NCI-H446 treated with DMSO at 0.1 percent for 48 hours (cell line): ENCODE results near the gene NT5C3B.
A peak's percentile ranks its signal among the peaks of the same experiment; 100 is the strongest.

Source experiments
- DNase-seq: peaks from one replicate; lab custom pipeline; 2025; lab: John Stamatoyannopoulos, UW

NT5C3B gene

DNA sequence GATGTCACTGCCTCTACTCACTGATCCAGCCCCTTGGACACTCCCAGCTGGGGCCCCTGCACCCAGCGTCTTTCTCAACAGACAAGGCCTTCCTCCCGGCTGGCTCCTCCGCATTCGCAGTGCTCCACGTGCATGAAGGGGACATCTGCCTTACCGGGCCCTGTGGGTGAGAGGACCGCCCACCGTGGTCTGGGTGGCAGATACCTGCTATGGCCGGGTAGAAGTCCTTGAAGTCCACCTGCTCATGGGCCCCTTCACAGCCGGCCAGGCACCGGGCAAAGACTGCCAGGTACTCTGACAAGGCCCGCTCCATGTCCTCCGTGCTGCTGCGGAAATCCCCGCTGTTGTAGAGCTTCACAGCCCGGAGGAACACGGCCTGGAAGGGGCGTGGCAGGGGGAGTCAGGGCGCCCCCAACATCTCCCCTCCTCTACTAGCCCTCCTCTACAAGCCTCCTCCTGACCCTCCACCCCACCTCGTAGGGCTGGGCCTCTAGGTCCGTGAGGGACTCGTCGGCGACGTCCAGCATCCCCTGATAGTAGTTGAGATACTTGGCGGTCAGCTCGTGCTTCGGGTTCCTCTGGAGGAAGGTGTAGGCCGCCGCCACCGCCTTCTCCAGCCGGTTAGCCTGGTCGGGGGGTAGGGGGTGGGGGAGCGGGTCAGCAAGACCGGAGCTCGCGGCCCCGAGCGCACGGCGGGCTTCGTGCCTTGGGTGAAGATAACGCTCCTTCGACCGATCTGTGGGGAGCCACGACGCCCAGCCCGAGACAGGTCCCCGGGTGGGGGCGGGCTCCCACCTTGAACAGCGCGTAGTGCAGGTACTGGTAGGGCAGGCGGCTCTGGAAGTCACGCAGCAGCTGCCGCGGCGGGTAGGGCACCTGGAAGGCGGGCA is 25.1 kb downstream of the NT5C3B start:
- no peak for DNase-seq

DNA sequence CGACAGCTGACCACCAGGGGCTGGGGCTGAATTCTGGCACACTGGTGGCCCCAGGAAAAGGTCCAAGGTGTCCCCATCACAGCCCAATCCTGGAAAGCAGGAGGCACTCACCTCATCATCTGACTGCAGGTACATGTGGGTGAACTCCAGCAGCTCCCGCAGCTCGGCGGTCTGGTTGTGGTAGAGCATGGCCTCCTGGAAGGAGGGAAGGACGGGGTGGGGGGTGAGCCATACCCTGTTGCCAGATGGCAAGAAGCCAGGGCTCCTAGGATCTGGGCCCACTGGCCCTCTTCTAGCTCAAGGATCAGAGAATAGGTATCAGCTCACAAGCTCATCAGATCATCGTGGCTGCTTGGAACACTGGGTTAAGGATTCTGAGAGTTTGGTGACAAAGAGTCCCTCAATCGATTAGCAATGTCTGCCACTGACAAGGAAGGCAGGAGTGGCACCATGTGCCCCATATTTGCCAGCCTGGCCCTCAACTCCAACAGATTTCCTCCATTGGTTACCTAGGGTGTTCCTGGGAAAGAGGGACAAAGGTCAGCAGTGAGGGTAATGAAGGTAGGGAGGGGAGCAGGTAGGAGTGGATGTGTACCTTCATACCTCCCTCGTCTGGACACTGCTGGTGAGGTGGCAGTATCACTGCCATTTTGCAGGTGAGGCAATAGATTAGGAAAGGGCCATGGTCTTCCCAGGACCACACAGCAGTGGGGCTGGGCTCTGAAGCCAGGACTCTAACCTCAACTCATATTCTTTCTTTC is 29.2 kb downstream of the NT5C3B start:
- no peak for DNase-seq

DNA sequence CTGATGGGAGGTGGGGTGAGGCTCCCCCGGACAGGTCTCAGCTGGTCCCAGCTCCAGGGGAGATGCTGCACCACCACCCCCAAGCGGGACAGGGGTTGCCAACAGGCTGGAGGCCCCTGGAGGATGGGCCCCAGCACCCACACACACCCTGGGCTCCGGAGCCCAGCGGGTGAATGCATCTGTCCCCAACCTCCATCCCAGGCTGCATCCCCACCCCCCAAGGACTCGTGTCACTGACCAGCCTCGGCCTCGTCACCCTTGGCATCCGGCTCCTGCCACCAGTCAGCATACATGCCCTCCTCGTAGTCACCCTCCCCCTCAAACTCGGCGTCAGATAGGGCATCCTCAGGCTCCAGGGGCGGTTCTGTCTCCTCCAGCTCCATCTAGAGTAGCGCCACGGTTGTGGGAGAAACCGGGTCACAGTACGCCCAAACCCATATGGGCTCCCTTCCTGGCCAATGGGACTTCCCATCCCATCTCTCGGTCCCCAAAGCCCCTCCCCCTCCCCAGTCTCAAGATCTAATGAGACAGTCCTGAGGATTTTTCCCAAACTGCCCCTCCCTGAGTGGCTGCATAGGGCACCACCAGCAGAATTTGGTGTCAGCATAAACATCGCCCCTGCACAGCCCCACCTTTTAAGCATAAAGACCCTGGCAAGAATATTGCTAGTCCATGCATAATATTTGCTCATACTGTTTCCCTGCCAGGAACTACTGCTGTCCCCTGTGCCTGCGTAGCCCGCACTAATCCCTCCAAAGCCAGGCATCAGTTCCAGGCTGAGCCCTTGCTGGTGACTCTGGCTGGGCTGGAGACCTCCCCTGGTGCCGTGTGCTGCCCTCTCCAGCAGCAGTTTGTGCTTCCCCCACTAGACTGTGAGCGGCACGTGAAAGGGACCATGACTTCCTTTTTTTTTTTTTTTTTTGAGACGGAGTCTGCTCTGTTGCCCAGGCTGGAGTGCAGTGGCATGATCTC is 32.7 kb downstream of the NT5C3B start:
- no peak for DNase-seq

DNA sequence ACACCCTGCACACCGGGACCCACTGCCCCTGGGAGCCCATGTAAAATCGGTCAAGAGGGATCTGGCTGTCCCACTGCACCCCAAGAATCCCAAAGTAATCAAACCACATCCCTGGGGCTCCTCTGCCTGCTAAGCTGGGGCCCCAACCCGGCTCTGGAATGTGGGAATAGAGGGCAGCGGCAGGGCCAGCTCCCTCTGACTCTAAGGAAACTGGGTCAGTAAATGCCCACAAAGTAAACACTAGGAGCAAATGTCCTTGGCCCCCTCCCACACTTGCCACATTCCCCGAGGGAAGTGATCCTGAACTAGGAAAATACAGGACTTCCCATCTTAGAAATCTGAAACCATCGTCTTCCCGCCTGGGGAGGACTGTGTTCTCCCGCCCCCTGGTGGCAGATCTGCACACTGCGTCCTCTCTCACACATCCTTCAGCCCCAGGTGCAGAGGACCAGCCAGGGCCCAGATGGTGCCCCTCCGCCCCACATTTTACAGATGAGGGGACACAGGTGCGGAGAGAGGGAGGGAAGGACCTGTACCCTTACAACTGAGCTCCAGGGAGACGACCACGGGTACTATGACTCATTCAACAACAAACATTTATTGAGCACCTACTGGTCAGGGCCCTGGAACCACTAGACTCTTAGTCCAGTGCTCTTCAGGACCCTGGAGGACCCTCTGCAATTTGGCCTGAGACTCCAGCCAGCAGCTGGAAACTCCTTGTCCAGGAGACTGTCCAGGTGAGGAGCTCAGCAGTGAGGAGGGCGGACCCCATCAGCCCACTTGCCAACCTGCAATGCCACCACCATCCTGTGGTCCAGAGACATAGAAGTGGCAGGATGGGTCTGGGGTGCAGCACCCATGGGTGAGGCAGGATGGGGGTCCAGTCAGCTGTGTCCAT is 34.4 kb downstream of the NT5C3B start:
- DNase-seq: peak; percentile 3

DNA sequence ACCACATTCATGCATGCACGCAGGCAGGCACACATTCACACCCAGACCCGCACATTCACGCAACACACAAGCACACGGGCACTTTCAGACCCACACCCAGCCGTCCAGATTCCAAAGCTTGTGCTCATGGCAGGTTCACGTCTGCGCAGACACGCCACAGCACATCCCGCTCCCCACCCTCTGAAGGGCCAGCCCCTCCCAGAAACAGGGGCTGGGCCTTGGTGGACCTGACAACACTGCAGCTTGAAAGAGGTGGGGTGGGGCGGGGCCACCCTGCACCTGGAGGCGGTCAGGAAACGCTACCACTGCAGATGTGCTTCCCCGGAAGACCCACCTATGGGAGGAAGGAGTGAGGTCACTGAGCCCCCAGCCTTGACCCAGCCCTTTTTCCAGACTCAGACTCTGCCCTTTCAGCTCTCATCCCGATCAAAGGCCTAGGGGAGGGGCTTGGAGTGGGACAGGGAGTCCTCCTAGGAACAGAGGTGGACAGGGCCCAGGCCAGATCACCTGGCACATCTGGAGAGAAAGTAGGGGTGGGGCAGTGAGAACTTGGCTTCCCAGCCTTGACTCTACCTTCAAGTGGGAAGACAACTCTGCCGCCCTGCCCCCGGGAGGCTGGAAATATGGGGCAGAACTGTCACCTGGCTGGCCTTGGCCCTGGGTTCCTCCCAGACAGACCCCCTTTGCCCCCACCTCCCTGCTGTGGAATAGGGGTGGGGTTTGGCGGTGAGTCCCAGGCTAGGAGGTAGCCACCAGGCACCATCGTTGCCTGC is 35.2 kb downstream of the NT5C3B start:
- DNase-seq: no peak

DNA sequence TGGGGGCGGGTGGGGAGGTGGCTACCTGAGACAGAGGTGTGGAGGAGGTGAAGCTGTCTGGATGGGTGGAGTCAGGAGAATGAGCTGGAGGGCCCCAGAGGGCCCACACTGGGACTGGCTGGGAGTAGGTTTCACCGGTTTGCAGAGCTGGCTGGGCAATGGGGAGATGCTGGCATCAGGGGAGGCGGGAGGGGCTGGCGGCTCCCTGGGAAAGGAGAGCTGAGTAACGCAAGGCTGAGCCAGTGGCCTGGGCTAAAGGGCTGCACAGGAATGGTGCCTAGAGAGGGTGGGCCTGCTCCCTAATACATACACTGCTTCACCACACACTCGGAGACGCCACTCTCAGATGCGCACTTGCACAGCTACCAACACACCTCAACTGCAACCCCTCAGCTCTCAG is 36.7 kb downstream of the NT5C3B start:
- DNase-seq: no peak

DNA sequence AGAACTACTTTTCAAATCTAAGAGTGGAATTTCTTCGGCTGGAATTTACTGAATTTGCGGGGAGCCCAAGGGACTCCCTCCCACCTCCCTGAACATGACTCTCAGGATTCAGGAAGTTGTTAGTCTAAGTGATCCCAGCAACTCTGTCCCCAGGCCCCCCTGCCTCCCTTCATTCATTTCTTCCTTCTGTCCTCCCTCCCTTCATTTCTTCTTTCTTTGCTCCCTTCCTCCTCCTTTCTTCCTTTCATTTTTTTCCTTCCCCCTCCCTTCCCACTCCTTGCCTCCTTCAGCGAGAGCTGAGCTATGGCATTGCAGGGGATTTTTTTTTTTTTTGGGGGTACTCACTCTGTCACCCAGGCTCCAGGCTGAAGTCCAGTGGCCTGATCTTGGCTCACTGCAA is 38.7 kb downstream of the NT5C3B start:
- no peak for DNase-seq

DNA sequence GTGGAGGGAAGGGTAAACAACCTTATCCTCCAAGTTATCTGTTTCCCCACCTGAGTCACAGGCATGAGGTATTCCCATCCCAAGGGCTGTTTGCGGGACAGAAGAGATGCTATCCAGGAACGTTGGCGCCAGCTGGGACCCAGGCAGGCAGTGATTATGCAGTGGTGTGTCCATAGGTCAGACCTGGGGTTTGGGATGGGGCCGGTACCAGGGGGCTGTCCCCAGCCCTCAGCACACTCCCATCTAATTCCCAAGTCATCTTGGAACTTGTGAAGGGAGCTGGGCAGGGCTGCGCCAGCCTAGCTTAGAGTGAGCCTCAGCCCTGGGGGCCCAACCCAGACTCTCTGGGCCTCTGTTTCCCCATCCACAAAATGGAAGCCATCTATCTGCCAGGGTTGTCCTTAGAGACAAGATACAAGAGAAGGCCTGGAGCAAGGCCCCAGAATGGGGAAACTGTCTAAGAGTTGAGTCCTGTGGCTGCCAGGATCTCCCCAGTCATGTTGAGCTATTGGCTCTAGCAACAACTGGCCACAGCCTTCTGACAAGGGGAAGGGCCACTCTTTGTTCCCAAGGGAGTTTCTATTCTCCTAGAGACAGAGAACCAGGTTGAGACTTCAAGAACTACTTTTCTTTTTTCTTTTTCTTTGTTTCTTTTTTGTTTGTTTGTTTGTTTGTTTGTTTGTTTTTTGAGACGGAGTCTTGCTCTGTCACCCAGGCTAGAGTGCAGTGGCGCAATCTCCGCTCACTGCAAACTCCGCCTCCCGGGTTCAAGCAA is 39.7 kb downstream of the NT5C3B start:
- no peak for DNase-seq

DNA sequence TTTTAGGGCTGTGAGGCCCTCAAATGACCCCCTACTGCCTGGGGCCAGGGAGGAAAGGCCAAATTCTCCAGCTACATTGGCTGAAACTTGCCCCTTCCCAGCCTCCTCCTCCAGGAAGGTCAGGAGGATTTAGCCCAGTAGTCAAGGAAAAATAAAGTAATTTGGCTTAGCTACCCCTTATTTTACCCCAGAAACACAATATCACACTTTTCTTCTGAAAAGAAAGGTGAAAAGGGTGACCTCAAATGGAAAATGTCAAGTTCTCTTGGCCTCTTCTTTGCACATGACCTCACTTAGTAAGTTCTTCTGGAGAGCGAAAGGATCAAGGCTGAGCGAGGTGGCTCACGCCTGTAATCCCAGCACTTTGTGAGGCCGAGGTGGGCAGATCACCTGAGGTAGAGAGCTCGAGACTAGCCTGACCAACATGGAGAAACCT is 41.5 kb downstream of the NT5C3B start:
- DNase-seq: no peak

DNA sequence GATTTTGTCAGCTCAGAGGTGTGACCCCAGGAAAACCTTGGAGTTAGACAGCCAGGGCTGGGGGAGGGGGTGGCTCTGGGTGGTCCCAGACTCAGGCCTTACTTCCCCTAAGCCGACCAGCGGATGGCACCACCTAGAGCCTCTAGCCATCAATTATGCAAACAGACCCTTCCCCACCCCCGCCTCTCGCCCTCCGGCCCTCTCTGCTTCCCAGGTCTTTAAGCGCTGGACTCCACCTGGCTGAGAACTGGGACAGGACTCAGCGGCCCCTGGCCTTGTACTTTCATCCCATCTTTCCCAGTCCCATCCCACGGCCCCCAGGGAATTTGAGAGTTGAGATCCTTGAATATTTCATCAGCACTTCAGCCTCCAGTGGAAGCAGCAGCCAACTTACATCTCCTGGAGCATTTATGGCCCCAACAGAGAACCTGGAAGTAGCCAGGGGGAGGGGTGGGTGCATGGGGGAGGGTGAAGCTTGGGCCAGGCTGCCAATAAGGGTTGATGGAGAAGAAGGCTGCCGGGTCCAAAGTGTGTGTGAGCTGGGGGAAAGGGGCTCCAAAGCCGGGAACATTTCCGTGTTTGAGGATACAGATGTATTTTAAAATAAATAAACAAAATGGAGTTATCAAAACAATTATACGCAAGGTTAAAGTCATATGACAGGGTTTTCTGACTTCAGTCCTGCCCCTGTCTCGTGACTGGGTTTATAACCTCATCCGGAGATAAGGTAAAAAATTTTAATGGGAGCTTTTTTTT is 42.1 kb downstream of the NT5C3B start:
- DNase-seq: no peak

DNA sequence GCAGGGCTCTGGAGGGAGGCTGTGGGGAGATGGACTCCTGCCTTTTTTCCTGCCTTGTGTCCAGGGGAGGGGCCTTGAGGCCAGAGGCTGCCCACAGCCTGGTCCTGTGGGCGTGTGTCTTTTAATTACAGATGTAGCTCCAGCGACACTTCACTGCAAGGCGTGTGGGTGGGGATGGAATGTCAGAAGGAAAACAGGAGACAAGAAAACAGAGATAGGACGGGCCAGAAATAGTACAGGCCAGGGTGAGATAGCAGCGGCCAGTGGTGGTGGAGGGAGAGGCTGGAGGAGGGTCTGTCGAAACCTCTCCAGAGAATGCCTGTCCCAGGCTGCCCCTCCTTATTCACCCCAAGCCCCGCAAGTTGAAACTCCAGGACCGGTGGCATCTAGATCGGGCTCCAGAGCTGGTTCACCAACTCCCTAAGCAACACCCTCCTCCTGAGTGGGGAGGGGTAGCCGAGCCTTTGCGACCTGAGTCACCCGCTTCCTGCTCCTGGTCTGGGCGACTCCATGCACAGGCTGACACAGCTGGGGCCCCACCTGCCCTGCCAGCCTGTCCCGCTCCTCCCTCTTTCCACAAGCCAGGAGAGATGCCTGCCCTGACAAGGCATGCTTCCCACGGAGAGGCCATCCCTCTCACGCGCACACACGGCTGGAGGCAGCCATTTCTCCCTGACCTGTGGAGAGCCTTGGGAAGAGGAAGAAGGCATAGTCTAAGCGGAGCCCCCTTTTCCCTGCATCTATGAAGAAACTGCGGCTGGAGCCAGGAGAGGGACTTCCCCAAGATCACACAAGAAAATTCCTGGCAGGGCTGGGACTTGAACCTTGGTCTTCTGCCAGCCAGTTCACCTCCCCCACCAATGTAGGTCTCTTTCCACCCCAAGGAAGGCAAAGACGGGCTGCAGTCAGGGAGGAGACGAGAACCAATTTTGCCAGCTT is 42.9 kb downstream of the NT5C3B start:
- no peak for DNase-seq

DNA sequence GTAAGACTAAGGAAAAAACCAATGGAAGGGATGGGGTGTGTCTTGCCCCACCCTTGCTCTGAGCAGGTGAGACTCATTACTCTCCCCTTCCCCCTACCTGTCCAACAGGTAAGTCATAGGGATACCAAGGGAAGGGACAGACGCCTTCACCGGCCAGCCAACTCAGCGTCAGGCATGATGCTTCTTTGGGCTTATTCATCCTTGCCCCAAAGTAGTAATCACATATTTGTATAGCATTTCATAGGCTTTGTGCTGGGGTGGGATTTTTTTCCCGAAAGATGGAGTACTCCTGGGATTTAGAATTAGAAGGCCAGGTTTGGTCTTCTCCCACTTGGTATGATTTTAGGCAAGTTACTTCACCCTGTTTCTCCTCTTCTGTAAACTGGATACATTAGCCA is 49.0 kb downstream of the NT5C3B start:
- DNase-seq: no peak

DNA sequence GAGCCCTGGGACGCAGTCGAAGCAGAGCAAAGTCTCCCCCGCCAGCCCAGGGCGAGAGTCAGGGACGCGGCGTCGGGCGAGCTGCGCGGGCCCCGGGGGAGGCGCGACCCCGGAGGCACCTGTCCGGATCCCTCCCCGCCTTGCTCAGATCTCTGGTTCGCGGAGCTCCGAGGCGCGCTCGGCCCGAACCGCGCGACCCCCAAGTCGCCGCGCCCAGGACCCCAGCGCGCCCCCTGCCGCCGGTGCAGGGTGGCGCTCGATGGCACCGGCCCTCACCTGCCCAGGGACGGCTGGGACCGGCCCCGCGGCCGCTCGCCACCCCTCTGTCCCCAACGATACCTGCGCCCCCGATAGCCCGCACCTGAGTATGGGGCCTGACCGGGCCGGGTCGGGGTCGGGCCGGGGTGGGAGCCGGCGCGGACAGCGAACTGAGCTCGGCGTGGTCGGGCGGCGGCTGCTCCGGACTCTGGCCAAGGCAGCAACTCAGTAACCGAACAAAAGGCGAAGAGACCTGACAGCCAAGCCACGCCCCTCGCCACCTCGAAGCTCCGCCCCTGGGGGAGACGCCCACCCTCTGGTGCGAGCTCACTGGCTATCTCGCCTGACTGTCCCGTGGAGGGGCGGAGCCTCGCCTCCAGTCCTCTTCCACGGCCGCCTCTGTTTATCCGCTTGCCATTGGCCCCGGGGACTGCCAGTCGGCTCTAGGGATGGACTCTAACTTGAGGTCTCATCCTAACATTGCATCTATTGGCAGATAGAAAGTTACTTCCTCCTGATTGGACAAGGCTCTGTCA is 49.6 kb downstream of the NT5C3B start, which contains the start of gene JUP:
Gene JUP, minus strand, starts transcription at position 485 of the 794 bp plus-strand sequence. CDS start 14,857 bp downstream, outside the sequence.
- DNase-seq: peak; percentile 92

DNA sequence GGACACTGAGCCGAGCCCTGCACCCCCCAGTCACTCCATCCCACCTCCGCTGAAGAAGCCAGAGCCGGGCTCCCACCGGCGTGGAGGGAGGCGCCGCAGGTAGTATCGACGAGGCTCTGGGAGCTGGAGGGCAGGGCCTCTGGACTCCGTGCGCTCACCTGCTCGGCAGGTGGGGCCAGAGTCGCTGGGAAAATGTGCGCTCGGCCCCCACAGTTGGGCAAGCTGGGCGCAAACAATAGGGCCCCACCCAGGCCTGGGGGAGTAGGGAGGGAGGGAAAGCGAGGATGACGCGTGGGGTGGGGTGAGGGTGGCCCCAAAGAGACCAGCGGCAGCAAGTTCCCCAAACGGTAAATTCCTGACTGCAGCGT is 50.2 kb downstream of the NT5C3B start:
- no peak for DNase-seq

DNA sequence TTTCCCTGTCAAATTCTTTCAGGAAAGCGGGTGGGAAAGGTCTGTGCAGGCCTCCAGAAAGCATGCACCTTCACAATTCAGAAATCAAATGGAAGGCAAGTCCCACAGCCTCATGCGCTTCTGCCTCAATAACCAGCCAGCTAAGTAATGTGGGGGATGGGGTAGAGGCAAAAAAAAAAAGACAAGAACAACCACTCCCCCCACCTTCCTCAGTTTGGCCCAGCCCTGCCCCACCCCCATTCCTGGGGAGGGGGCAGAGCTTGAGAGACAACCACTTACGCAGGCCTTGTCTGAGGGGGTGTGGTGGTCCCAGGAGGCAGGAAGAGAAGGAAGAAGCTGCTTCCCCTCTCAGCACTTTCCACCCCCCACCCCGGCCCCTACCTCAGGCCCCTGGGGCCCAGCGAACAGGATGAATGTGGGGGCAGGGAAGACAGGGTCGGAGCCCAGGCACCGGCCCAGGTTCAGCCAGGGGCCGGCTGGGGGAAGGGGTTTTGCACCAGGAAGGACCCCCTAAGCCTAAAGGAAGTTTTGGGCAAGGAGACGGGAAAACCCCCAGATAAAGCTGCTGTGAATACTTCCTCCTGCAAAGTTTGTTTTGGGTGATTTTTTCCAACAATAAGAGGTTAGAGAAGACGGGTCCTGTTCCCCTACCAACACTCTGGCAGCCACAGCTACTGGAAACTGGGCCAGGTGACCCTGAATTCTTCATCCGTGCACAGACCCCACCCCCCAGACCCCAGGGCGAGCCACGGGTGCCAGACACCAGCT is 50.8 kb downstream of the NT5C3B start:
- no peak for DNase-seq

DNA sequence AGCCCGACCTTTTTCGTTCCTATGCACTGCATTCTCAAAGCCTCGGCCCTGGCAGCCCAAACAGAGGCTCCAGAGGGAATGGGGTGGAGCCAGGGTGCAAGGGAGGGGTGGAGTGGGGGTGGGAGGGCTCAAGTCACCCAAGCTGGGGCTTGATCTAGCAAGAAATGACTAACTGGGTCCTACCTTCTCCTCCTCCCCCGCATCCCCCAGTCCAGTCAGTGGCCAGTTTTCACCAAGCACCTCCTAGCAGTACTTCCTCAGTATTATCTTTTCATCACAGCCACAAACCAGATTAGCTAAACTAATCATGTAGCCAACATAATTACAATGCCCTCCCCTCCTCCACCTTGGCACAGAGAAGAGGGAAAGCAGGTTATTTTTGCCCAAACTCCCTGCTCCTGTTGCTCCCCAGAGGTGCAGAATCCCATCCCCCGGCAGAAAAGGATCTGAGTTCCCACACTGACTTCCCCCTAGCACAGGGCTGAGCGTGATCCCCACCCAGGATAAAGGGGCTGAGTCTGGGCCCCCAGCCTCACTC is 51.8 kb downstream of the NT5C3B start:
- no peak for DNase-seq
